Stimulated activated memory B cell treated with anti-CD40 and anti-IgM and Interleukin-4, amounts not matched to agents 10 μg/mL and 1 μg/mL and 100 μg/mL, for 72 hours (primary cell): ENCODE data around the gene MLPH.
"Not testable (repeated sequence)": the region's sequence is repeated elsewhere in the genome, so short reads cannot be mapped to it uniquely, and the experiment has no call there.

Experiments used
- ATAC-seq: fragments of 150-1000 bp; cut with Tn5 transposase; 2 replicates; pipeline ENCODE4 v1.10.0; 2021
- H3K27ac Mint-ChIP-seq: one replicate; pipeline ENCODE4 v1.8.0; 2022; ENCODE audit warnings: mild to moderate bottlenecking, mixed read lengths
- H3K27me3 Mint-ChIP-seq: one replicate; pipeline ENCODE4 v1.8.0; 2022; ENCODE audit warnings: mixed read lengths
- H3K36me3 Mint-ChIP-seq: one replicate; pipeline ENCODE4 v1.8.0; 2022; ENCODE audit warnings: mixed read lengths
- H3K4me1 Mint-ChIP-seq: one replicate; pipeline ENCODE4 v1.8.0; 2022; ENCODE audit warnings: mixed read lengths
- H3K4me3 Mint-ChIP-seq: one replicate; pipeline ENCODE4 v1.8.0; 2022; ENCODE audit warnings: mild to moderate bottlenecking, moderate library complexity, mixed read lengths
- H3K9me3 Mint-ChIP-seq: one replicate; pipeline ENCODE4 v1.8.0; 2022; ENCODE audit warnings: mixed read lengths

The MLPH gene

GRCh38 chr2:237591141-237591881 is 104.3 kb downstream of the MLPH start:
- H3K4me3 Mint-ChIP-seq, result no peak overlapping the region
- peaks cover 30% of the 10 kb centered on the region for H3K27me3 Mint-ChIP-seq
- no peaks in the 10 kb centered on the region for H3K9me3 Mint-ChIP-seq
- peaks cover 11% of the 10 kb centered on the region for H3K4me1 Mint-ChIP-seq
- no peak overlapping the region for H3K27ac Mint-ChIP-seq
- H3K36me3 Mint-ChIP-seq, result no peaks in the 10 kb centered on the region
- no peak for ATAC-seq

GRCh38 chr2:237592425-237592980 is 105.5 kb downstream of the MLPH start:
- no peaks in the 10 kb centered on the region for H3K9me3 Mint-ChIP-seq
- H3K27ac Mint-ChIP-seq, result no peak overlapping the region
- no peaks in the 10 kb centered on the region for H3K36me3 Mint-ChIP-seq
- H3K27me3 Mint-ChIP-seq, result peaks cover 18% of the 10 kb centered on the region
- H3K4me1 Mint-ChIP-seq, result peaks cover 12% of the 10 kb centered on the region
- no peak for ATAC-seq
- H3K4me3 Mint-ChIP-seq, result no peak overlapping the region

- H3K4me1 Mint-ChIP-seq, result peaks cover 17% of the 10 kb centered on the region
- no peak overlapping the region for H3K4me3 Mint-ChIP-seq
- H3K36me3 Mint-ChIP-seq, result no peaks in the 10 kb centered on the region
- no peaks in the 10 kb centered on the region for H3K9me3 Mint-ChIP-seq
- H3K27ac Mint-ChIP-seq, result no peak overlapping the region
- peaks cover 16% of the 10 kb centered on the region for H3K27me3 Mint-ChIP-seq
- ATAC-seq, result peak; percentile 2
Observed at GRCh38 chr2:237593036-237593435, 106.0 kb downstream of the MLPH start.

- Mint-ChIP-seq H3K36me3 (no peaks in the 10 kb centered on the region), H3K9me3 (no peaks in the 10 kb centered on the region), H3K4me3 (no peak overlapping the region), H3K4me1 (peaks cover 24% of the 10 kb centered on the region), H3K27me3 (peaks cover 16% of the 10 kb centered on the region), H3K27ac (no peak overlapping the region)
- ATAC-seq, result peak; percentile 5
Observed at GRCh38 chr2:237593596-237594320, 106.7 kb downstream of the MLPH start.

GRCh38 chr2:237594514-237594871 is 107.4 kb downstream of the MLPH start:
- Mint-ChIP-seq H3K4me1 (peaks cover 25% of the 10 kb centered on the region), H3K36me3 (no peaks in the 10 kb centered on the region), H3K4me3 (no peak overlapping the region), H3K9me3 (no peaks in the 10 kb centered on the region), H3K27ac (no peak overlapping the region), H3K27me3 (peaks cover 12% of the 10 kb centered on the region)
- ATAC-seq, result no peak

GRCh38 chr2:237595829-237596519 is 108.9 kb downstream of the MLPH start:
- H3K27me3 Mint-ChIP-seq, ATAC-seq, H3K9me3 Mint-ChIP-seq, H3K4me3 Mint-ChIP-seq, H3K36me3 Mint-ChIP-seq, H3K27ac Mint-ChIP-seq: not testable (repeated sequence)
- peaks cover 22% of the 10 kb centered on the region for H3K4me1 Mint-ChIP-seq

GRCh38 chr2:237596520-237597195 is 109.6 kb downstream of the MLPH start:
- ATAC-seq, result peak; percentile 3
- Mint-ChIP-seq H3K36me3 (no peaks in the 10 kb centered on the region), H3K27ac (no peak overlapping the region), H3K4me3 (no peak overlapping the region), H3K9me3 (no peaks in the 10 kb centered on the region), H3K4me1 (peaks cover 16% of the 10 kb centered on the region), H3K27me3 (no peaks in the 10 kb centered on the region)

- Mint-ChIP-seq H3K4me1 (peaks cover 14% of the 10 kb centered on the region), H3K27me3 (no peaks in the 10 kb centered on the region), H3K4me3 (no peak overlapping the region), H3K36me3 (no peaks in the 10 kb centered on the region), H3K9me3 (no peaks in the 10 kb centered on the region), H3K27ac (no peak overlapping the region)
- ATAC-seq, result peak; percentile 3
Observed at GRCh38 chr2:237597196-237598145, 110.4 kb downstream of the MLPH start.

- no peak for ATAC-seq
- Mint-ChIP-seq H3K36me3 (no peaks in the 10 kb centered on the region), H3K9me3 (no peaks in the 10 kb centered on the region), H3K27ac (peak overlapping the region; percentile 52), H3K4me3 (no peak overlapping the region), H3K27me3 (no peaks in the 10 kb centered on the region), H3K4me1 (peaks cover 24% of the 10 kb centered on the region)
Observed at GRCh38 chr2:237598468-237599208, 111.6 kb downstream of the MLPH start.

- Mint-ChIP-seq H3K4me3 (no peak overlapping the region), H3K36me3 (no peaks in the 10 kb centered on the region), H3K9me3 (no peaks in the 10 kb centered on the region), H3K27me3 (no peaks in the 10 kb centered on the region), H3K27ac (peak overlapping the region; percentile 7), H3K4me1 (peaks cover 31% of the 10 kb centered on the region)
- no peak for ATAC-seq
Observed at GRCh38 chr2:237599465-237600110, 112.5 kb downstream of the MLPH start.

- Mint-ChIP-seq H3K9me3 (no peaks in the 10 kb centered on the region), H3K36me3 (no peaks in the 10 kb centered on the region), H3K27ac (peak overlapping the region; percentile 7), H3K4me3 (no peak overlapping the region), H3K27me3 (no peaks in the 10 kb centered on the region), H3K4me1 (peaks cover 31% of the 10 kb centered on the region)
- no peak for ATAC-seq
Observed at GRCh38 chr2:237600205-237600846, 113.3 kb downstream of the MLPH start.

GRCh38 chr2:237601453-237602116 is 114.5 kb downstream of the MLPH start:
- Mint-ChIP-seq H3K27ac (no peak overlapping the region), H3K27me3 (no peaks in the 10 kb centered on the region), H3K4me3 (no peak overlapping the region), H3K9me3 (no peaks in the 10 kb centered on the region), H3K36me3 (no peaks in the 10 kb centered on the region), H3K4me1 (peaks cover 31% of the 10 kb centered on the region)
- no peak for ATAC-seq
